Amniotic epithelial cell (primary cell): Measurements from ENCODE around the gene SELENOV.

Source experiments
- DNase-seq: peaks from one replicate; pipeline ENCODE4 v3.0.0-alpha.2; 2010; ENCODE audit warnings: low read depth

Gene SELENOV

GRCh38 chr19:39494661-39495060 lies 20.3 kb upstream of the SELENOV start:
- DNase-seq: no peak

- DNase-seq: no peak
Measured at GRCh38 chr19:39496063-39496462, 18.9 kb upstream of the SELENOV start.

GRCh38 chr19:39497701-39497995 lies 17.3 kb upstream of the SELENOV start:
- no peak for DNase-seq

DNA sequence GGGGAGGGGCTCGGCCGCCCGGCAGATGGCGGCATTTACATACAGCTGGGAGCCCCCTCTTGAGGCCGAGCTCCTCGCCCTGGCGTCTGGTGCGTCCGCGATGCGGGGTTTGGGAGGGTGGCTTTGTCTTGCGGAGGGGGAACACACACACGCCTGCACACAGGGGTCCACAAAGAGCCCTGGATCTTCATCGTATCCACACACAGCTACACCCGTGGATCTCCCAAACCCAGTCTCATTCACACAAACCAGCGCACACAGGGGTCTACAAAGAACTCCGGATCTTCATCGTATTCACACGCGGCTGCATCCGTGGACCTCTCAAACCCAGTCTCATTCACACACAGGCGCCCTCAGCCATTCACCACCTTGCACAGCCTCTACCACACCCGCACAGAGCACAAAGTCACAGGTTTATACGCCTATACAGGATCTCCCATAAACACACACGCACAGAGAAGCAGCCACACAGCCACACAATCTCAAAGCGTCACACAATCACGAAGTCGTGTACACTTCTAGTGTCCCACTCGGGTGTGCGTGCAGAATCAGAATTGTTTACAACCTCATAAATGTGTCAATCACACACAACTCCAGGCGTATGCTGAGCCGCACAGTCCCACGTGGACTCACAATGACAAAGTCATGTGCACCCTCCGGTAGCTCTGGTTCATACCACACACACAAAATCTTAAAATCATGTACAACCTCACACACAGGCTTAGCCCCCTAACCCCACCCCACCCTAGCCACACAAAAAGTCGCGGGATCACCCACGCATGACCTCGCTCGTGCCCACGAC lies 16.7 kb upstream of the SELENOV start:
- peak; percentile 16 for DNase-seq

- DNase-seq: no peak
Measured at GRCh38 chr19:39498798-39499642, 15.9 kb upstream of the SELENOV start, which contains the start of gene DLL3. Gene DLL3 (plus strand): TSS chr19:39498947. CDS start chr19:39498975, 28 bp downstream.

DNA sequence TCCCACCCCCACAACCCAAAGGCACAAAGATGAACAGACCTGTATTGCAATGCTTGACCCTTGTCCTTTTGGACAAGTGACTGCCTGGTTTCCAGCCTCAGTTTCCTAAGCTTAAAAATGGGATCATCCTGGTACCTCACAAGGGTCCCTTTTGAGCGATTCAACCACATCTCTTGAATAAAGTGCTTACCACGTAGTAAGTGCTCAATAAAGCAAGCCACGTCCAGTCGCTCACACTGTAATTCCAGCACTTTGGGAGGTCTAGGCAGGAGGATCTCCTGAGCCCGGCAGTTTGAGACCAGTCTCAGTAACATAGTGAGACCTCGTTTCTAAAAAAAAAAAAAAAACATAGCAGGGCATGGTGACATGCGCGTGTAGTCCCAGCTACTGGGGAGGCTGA lies 15.0 kb upstream of the SELENOV start:
- no peak for DNase-seq

GRCh38 chr19:39500543-39500942 lies 14.4 kb upstream of the SELENOV start:
- DNase-seq: no peak

DNA sequence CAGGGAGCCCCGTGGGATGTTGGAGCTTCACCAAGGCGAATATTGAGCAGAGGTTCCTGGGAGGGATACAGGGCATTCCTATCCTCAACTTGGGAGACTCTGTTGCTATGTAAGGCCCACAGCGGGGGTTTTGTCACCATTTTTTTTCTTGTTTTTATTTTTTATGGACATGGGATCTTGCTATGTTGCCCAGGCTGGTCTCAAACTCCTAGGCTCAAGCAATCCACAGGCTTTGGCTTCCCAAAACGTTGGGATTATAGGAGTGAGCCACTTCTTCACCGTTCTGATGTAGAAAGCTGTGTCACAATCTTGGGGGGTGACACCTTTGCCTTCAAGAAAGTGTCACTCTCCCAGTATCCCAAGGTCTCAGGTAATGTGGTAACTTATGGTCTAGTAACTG lies 13.6 kb upstream of the SELENOV start:
- no peak for DNase-seq

GRCh38 chr19:39502640-39503417 lies 12.1 kb upstream of the SELENOV start:
- DNase-seq: peak; percentile 59

DNA sequence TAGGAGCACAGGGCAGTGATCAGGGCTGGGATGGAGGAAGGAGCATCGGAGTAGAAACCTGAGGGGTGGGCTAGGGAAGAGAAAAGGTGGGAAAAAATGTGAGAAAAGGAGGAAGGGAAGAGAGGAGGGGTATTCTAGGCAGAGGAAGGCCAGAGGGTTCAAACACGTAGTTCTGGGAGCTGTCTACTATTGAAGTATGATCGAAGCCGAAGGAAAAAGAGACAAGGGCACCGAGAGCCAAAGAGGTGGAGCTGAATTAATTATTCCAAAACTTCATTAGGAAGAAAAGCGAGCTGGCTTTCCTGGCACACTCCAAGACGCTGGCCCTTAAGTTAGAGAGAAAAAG lies 8.4 kb upstream of the SELENOV start:
- DNase-seq: no peak

DNA sequence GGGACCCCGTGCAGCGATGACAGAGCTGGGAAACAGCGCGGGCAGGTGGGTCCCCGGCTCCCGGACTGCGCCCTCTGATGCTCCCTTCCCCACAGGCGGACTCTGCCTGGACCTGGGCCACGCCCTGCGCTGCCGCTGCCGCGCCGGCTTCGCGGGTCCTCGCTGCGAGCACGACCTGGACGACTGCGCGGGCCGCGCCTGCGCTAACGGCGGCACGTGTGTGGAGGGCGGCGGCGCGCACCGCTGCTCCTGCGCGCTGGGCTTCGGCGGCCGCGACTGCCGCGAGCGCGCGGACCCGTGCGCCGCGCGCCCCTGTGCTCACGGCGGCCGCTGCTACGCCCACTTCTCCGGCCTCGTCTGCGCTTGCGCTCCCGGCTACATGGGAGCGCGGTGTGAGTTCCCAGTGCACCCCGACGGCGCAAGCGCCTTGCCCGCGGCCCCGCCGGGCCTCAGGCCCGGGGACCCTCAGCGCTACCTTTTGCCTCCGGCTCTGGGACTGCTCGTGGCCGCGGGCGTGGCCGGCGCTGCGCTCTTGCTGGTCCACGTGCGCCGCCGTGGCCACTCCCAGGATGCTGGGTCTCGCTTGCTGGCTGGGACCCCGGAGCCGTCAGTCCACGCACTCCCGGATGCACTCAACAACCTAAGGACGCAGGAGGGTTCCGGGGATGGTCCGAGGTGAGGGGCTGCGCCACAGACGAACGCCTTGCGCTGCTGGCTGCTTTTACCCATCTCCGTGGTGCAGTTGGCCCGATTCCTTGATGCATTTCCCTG lies 7.8 kb upstream of the SELENOV start:
- DNase-seq: peak; percentile 58

DNA sequence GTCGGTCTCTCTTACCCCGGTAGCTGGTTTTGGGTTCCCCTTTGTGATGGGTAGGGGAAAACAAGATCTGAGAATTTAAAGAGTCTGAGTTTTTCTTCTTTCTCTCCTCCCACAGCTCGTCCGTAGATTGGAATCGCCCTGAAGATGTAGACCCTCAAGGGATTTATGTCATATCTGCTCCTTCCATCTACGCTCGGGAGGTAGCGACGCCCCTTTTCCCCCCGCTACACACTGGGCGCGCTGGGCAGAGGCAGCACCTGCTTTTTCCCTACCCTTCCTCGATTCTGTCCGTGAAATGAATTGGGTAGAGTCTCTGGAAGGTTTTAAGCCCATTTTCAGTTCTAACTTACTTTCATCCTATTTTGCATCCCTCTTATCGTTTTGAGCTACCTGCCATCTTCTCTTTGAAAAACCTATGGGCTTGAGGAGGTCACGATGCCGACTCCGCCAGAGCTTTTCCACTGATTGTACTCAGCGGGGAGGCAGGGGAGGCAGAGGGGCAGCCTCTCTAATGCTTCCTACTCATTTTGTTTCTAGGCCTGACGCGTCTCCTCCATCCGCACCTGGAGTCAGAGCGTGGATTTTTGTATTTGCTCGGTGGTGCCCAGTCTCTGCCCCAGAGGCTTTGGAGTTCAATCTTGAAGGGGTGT lies 7.1 kb upstream of the SELENOV start:
- DNase-seq: no peak

GRCh38 chr19:39508629-39509028 lies 6.3 kb upstream of the SELENOV start:
- DNase-seq: no peak

DNA sequence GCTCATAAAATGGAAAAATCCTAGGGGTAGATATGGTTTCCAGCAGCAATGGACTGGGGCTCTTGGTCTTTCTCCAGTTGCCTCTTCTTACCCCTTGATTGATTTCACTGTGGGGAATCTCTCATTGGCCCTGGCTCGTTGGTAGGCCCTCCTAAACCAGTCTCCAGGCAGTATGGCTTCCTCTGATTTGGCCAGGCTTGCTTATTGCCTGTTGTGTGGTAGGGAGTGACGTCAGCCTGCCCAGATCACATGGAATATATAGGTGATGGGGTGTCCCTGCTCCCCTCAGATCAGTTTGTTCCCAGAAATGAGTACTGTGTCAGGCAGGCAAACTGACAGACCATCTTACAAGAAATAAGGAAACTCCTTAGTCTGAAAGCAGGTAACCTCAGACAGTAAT lies 5.7 kb upstream of the SELENOV start:
- DNase-seq: no peak

DNA sequence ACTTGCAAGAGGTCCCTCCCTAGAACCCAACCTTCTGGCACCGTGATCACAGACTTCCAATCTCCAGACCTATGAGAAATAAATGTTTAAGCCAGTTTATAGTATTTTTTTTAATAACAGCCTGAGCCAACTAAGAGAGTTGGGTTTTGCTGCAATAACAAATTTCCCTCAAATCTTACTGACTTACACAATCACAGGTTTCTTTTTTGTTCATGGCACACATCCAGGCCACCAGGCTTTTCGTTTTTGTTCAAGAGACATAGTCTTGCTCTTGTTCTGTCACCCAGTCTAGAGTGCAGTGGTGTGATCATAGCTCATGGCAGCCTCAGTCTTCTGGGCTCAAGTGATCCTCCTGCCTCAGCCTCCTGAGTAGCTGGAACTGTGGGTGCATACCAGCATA lies 2.0 kb upstream of the SELENOV start:
- no peak for DNase-seq

GRCh38 chr19:39515551-39516191 lies 732 bp downstream of the SELENOV start:
- DNase-seq: no peak

- DNase-seq: no peak
Measured at GRCh38 chr19:39516270-39516669, 1.3 kb downstream of the SELENOV start.

GRCh38 chr19:39517432-39517831 lies 2.5 kb downstream of the SELENOV start:
- no peak for DNase-seq

GRCh38 chr19:39518458-39518857 lies 3.5 kb downstream of the SELENOV start:
- DNase-seq: no peak

GRCh38 chr19:39518975-39519374 lies 4.0 kb downstream of the SELENOV start:
- no peak for DNase-seq
